Measurements from ENCODE around the gene ANKRD35. TPM values are rescaled to one million over a fixed set of nuclear protein-coding genes. Genes with fewer than 3 reads are reported as not detected.
A peak's percentile ranks its signal among the peaks of the same experiment; 100 is the strongest.

The ANKRD35 gene
- total and polyA plus RNA-seq, 2 experiments from 2014 or later: 0.77 TPM; not detected in 1

GRCh38 chr1:145891587-145892485 is 6.2 kb upstream of the ANKRD35 start:
- no peaks in the 10 kb centered on the region for H3K9me3 ChIP-seq (ENCODE audit: low read depth)
- peaks cover 18% of the 10 kb centered on the region for H3K4me1 ChIP-seq (ENCODE audit: low read depth)
- no peaks in the 10 kb centered on the region for H3K27me3 ChIP-seq
- DNase-seq (ENCODE audit: low read depth in 1 of 2, low spot score in 1 of 2): peak; percentile 98 to 100
- peak overlapping the region; percentile 83 for H3K27ac ChIP-seq
- peak overlapping the region; percentile 0 for H3K4me3 ChIP-seq
- no peaks in the 10 kb centered on the region for H3K36me3 ChIP-seq
- peak; percentile 98 for TF ChIP-seq CTCF (IDR thresholded peaks at IDR 0.05; ENCODE audit: low read depth, low read length)

- H3K9me3 ChIP-seq (ENCODE audit: low read depth): no peaks in the 10 kb centered on the region
- peak in 1 of 2 donors; percentile 68 for DNase-seq (ENCODE audit: low read depth in 1 of 2, low spot score in 1 of 2)
- H3K27ac ChIP-seq: no peak overlapping the region
- TF ChIP-seq CTCF (IDR thresholded peaks at IDR 0.05; ENCODE audit: low read depth, low read length): no peak
- no peaks in the 10 kb centered on the region for H3K36me3 ChIP-seq
- H3K4me3 ChIP-seq: no peak overlapping the region
- H3K27me3 ChIP-seq: no peaks in the 10 kb centered on the region
- peaks cover 18% of the 10 kb centered on the region for H3K4me1 ChIP-seq (ENCODE audit: low read depth)
These were observed 5.5 kb upstream of the ANKRD35 start for GRCh38 chr1:145891143-145891542.

DNA sequence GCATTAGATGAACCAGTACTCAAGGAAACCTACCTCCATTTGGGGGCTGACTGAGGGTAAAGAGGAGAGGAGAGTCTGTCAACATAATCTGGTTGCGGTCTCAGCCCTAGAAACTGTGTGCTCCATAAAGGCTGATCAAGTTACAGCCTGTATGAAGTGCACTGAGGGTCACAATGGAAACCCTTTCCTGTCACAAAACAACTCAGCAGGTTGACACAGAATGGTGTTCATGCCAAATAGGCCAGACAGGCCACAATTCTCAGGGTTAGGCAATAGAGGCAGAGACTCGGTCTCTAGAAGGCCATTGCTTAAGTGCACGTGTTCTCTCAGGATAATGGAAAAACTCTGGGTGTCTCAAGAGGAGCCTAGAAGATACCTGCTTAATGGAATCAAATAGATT is 4.1 kb upstream of the ANKRD35 start:
- Histone ChIP-seq H3K4me3 (no peak overlapping the region), H3K27ac (no peak overlapping the region), H3K9me3 (ENCODE audit: low read depth) (no peaks in the 10 kb centered on the region), H3K36me3 (no peaks in the 10 kb centered on the region), H3K27me3 (peaks cover 7% of the 10 kb centered on the region), H3K4me1 (ENCODE audit: low read depth) (peaks cover 18% of the 10 kb centered on the region)
- DNase-seq (ENCODE audit: low read depth in 1 of 2, low spot score in 1 of 2): peak in 1 of 2 donors; percentile 41
- no peak for TF ChIP-seq CTCF (IDR thresholded peaks at IDR 0.05; ENCODE audit: low read depth, low read length)

- Histone ChIP-seq H3K9me3 (ENCODE audit: low read depth) (no peaks in the 10 kb centered on the region), H3K4me1 (ENCODE audit: low read depth) (peaks cover 10% of the 10 kb centered on the region), H3K4me3 (no peak overlapping the region), H3K27ac (no peak overlapping the region), H3K27me3 (peaks cover 26% of the 10 kb centered on the region), H3K36me3 (no peaks in the 10 kb centered on the region)
- TF ChIP-seq CTCF (IDR thresholded peaks at IDR 0.05; ENCODE audit: low read depth, low read length): no peak
- no peak for DNase-seq (ENCODE audit: low read depth in 1 of 2, low spot score in 1 of 2)
These were observed 2.0 kb upstream of the ANKRD35 start for GRCh38 chr1:145887631-145888030.

DNA sequence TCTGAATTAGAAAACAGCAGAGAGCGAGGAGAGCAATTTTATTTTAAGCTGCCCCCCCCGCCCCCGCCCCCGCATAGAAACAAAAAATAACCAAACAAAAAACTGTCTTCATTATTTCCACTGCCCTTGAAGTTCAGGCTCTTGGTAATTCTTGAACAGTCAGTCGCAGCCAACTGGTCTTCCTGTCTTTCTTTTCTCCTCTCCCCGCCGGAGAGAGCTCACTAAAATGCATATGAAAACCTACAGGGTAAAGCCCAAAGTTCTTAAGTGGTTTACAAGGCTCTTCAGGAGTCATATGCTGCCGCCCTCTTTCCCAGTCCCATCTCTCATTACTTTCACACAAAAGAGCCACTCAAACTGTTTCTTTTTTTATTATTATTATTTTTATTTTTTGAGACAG is 1.1 kb upstream of the ANKRD35 start:
- no peak for DNase-seq (ENCODE audit: low read depth in 1 of 2, low spot score in 1 of 2)
- peaks cover 4% of the 10 kb centered on the region for H3K4me1 ChIP-seq (ENCODE audit: low read depth)
- H3K9me3 ChIP-seq (ENCODE audit: low read depth): no peaks in the 10 kb centered on the region
- H3K36me3 ChIP-seq: no peaks in the 10 kb centered on the region
- no peak overlapping the region for H3K4me3 ChIP-seq
- peaks cover 26% of the 10 kb centered on the region for H3K27me3 ChIP-seq
- H3K27ac ChIP-seq: no peak overlapping the region
- TF ChIP-seq CTCF (IDR thresholded peaks at IDR 0.05; ENCODE audit: low read depth, low read length): no peak
